Fibroblast of lung (primary cell): Measurements from ENCODE around the gene URAD.

Experiments used
- CTCF ChIP-seq, 2 donors: IDR thresholded peaks in 1 of 2; conservative IDR thresholded peaks in 1 of 2; 1 replicate in 1 of 2; 2 replicates in 1 of 2; pipeline ENCODE4 v1.5.1; 2011 to 2012; ENCODE audit warnings: low read length in 2 of 2, control low read depth in 1 of 2, inconsistent platforms in 1 of 2, low read depth in 1 of 2, mild to moderate bottlenecking in 1 of 2
- EZH2 ChIP-seq: IDR thresholded peaks from 2 replicates; pipeline ENCODE4 v1.5.1; 2012; ENCODE audit warnings: low read length, control low read depth, mild to moderate bottlenecking; ENCODE audit errors: missing control alignments

- TF ChIP-seq EZH2 (no peak), CTCF (conservative IDR thresholded peaks at IDR 0.05 in 1 of 2, IDR thresholded peaks at IDR 0.05 in 1 of 2; ENCODE audit: low read depth in 1 of 2, low read length in 2 of 2) (no peak)
Measured at GRCh38 chr13:27971776-27972477, 16.6 kb downstream of the URAD start.
